MCF 10A (cell line): ENCODE results near the gene SLC9A8. TPM values are rescaled to one million over a fixed set of nuclear protein-coding genes. Genes with fewer than 3 reads are reported as not detected.

Experiments used
- BruUV-seq: library from RNA; stranded (reverse); fragments of 400-500 nt; replicated peaks from 2 replicates; lab custom pipeline; 2021; lab: Mats Ljungman, UMichigan
- CTCF ChIA-PET: fragments of 300-600 bp; sonication (Branson Sonifier 250); formaldehyde crosslinking; extraction: SDS; loops from one replicate; lab custom pipeline; 2021; ENCODE audit warnings: antibody characterized with exemption, inconsistent platforms; lab: Yijun Ruan, JAX
- POLR2A ChIA-PET: fragments of 300-600, 350-650 bp; sonication (Branson Sonifier 250); formaldehyde crosslinking; extraction: SDS; loops from one replicate; lab custom pipeline; 2020; ENCODE audit warnings: antibody characterized with exemption, inconsistent platforms; lab: Yijun Ruan, JAX
- DNase-seq: peaks from one replicate; pipeline ENCODE4 v3.0.0-alpha.2; 2018; ENCODE audit not compliant: unreplicated experiment
- H3K27ac Mint-ChIP-seq: one replicate; pipeline ENCODE4 v1.8.0; 2022; ENCODE audit warnings: mild to moderate bottlenecking, low read depth, mixed read lengths; ENCODE audit not compliant: unreplicated experiment
- H3K27me3 Mint-ChIP-seq: one replicate; pipeline ENCODE4 v1.8.0; 2022; ENCODE audit warnings: mixed read lengths; ENCODE audit not compliant: insufficient read depth, unreplicated experiment
- H3K36me3 Mint-ChIP-seq: one replicate; pipeline ENCODE4 v1.8.0; 2022; ENCODE audit warnings: mild to moderate bottlenecking, moderate library complexity, mixed read lengths; ENCODE audit not compliant: insufficient read depth, unreplicated experiment
- H3K4me1 Mint-ChIP-seq: one replicate; pipeline ENCODE4 v1.8.0; 2022; ENCODE audit warnings: mixed read lengths; ENCODE audit not compliant: insufficient read depth, unreplicated experiment
- H3K4me3 Mint-ChIP-seq: one replicate; pipeline ENCODE4 v1.8.0; 2022; ENCODE audit warnings: mild to moderate bottlenecking, moderate library complexity, mixed read lengths; ENCODE audit not compliant: unreplicated experiment
- H3K9me3 Mint-ChIP-seq: one replicate; pipeline ENCODE4 v1.8.0; 2022; ENCODE audit warnings: mixed read lengths; ENCODE audit not compliant: unreplicated experiment
- intact Hi-C: fragments of 100-400 bp; cut with micrococcal nuclease; formaldehyde crosslinking; loops from 2 replicates; pipeline ENCODE4 v1.14.1; 2022
- total RNA-seq: library from RNA; stranded (reverse); gene quantifications from 2 replicates; pipeline ENCODE4 v1.2.3, GENCODE V29; 2022
- TF ChIP-seq, protein P1 (sequence below): fragments of 200-600 bp; IDR thresholded peaks from one replicate; pipeline ENCODE4 v1.8.0; 2022; ENCODE audit warnings: antibody characterized with exemption, mild to moderate bottlenecking; ENCODE audit not compliant: unreplicated experiment

The SLC9A8 gene
- total RNA-seq, 1 experiment from 2014 or later: 14.6 TPM

DNA sequence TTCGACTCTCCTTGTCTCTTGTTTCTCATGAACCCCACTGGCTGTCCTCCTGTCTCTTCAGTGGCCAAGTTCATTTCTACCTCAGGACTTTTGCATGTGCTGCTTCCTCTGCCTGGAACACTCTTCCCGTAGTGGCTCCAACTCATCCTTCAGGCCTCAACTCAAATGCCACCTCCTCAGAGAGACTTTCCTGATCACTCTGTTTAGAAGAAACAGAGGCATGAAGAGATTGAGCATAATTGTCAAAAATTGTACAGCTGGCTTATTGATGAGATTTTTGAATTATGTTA, 17.5 kb upstream of the SLC9A8 start:
- Mint-ChIP-seq H3K27me3 (no peaks in the 10 kb centered on the region), H3K9me3 (no peaks in the 10 kb centered on the region), H3K4me1 (peaks cover 16% of the 10 kb centered on the region), H3K36me3 (peaks cover 4% of the 10 kb centered on the region), H3K27ac (peak overlapping the region; percentile 33), H3K4me3 (no peak overlapping the region)
- TF ChIP-seq, protein P1, sequence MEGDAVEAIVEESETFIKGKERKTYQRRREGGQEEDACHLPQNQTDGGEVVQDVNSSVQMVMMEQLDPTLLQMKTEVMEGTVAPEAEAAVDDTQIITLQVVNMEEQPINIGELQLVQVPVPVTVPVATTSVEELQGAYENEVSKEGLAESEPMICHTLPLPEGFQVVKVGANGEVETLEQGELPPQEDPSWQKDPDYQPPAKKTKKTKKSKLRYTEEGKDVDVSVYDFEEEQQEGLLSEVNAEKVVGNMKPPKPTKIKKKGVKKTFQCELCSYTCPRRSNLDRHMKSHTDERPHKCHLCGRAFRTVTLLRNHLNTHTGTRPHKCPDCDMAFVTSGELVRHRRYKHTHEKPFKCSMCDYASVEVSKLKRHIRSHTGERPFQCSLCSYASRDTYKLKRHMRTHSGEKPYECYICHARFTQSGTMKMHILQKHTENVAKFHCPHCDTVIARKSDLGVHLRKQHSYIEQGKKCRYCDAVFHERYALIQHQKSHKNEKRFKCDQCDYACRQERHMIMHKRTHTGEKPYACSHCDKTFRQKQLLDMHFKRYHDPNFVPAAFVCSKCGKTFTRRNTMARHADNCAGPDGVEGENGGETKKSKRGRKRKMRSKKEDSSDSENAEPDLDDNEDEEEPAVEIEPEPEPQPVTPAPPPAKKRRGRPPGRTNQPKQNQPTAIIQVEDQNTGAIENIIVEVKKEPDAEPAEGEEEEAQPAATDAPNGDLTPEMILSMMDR: no peak
- CTCF ChIA-PET: interaction anchor here (0.7 to 1.4 kb wide), 4 partner anchors 9 to 187 kb away, joined by 3 to 5 read pairs (median 4); no protein-coding TSS in a partner anchor
- POLR2A ChIA-PET: interaction anchor here (0.6 to 1.4 kb wide), 5 partner anchors 19 to 104 kb away, joined by 3 to 4 read pairs (median 4); no protein-coding TSS in a partner anchor
- BruUV-seq: no TSS peak
- intact Hi-C loops: no loop called here
- no peak for DNase-seq

DNA sequence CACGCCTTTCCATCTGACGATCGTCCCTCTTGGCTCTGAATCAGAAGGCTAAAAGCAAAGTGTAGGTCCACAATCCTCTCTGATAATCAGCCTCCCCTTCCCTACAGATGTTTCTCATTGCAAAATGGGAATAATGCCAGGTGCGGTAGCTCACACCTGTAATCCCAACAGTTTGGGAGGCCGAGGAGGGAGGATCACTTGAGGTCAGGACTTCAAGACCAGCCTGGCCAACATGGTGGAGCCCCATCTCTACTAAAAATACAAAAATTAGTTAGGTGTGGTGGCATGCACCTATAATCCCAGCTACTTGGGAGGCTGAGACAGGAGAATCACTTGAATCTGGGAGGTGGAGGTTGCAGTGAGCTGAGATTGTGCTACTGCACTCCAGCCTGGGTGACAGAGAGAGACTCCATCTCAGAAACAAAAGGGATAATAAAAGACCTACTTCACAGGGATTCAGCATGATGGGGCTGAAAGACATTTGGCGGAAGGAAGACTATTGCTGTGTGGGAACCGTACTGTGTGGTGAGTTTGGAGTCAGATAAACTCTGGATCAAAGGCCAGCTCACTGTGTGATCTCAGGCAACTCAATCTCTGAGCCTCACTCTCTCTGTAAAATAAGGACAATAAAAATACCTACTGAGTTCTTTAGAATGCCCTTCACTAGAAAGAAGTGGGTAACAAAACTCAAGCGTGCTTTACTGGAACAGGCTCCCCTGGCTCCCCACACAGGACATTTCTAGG, 15.9 kb upstream of the SLC9A8 start:
- Mint-ChIP-seq H3K4me1 (peaks cover 16% of the 10 kb centered on the region), H3K9me3 (no peaks in the 10 kb centered on the region), H3K27me3 (no peaks in the 10 kb centered on the region), H3K4me3 (no peak overlapping the region), H3K36me3 (peaks cover 4% of the 10 kb centered on the region), H3K27ac (no peak overlapping the region)
- DNase-seq: no peak
- POLR2A ChIA-PET: no interaction called here
- intact Hi-C loops: no loop called here
- CTCF ChIA-PET: no interaction called here
- BruUV-seq: no TSS peak
- TF ChIP-seq, protein P1: no peak

DNA sequence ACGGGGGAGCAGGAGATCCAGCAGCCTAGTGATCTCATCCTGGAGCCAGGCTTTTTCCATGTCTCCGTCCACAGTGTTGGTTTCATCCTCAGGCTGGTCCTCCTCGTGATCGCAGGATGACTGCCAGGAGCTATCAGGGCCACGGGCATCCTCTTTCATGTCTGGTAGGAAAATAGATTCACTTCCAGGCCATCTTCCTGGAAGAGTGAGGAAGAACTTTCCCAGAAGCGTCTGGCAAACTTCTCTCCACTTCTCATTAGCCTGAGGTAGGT, 15.3 kb upstream of the SLC9A8 start:
- H3K4me3 Mint-ChIP-seq: no peak overlapping the region
- no peak overlapping the region for H3K27ac Mint-ChIP-seq
- BruUV-seq: no TSS peak
- POLR2A ChIA-PET: no interaction called here
- no peak for DNase-seq
- CTCF ChIA-PET: no interaction called here
- TF ChIP-seq, protein P1: no peak
- no peaks in the 10 kb centered on the region for H3K27me3 Mint-ChIP-seq
- intact Hi-C loops: no loop called here
- H3K36me3 Mint-ChIP-seq: peaks cover 4% of the 10 kb centered on the region
- no peaks in the 10 kb centered on the region for H3K9me3 Mint-ChIP-seq
- H3K4me1 Mint-ChIP-seq: peaks cover 16% of the 10 kb centered on the region

DNA sequence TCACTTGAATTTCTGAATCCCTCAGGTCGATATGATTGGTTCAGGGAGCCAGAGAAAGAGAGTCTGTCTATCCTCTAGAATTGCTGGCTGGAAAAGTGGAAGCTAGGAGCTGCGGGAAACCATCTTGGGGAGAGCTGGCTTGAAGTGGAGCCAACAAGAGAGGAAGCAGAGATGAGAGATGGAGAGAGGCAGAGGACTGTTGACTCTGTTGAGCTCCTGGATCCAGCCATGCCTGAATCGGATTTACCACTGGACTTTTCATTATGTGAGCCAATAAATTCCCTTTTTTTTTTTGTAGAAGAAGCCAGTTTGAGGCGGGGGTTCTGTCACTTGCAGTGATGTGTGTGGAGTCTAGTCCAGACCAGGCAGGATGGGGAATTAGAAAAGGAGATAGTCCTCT, 13.9 kb upstream of the SLC9A8 start:
- TF ChIP-seq, protein P1: no peak
- CTCF ChIA-PET: interaction anchor here (0.5 to 1.2 kb wide), 4 partner anchors 8 to 189 kb away, joined by 3 to 4 read pairs (median 3); no protein-coding TSS in a partner anchor
- Mint-ChIP-seq H3K27ac (no peak overlapping the region), H3K36me3 (peaks cover 4% of the 10 kb centered on the region), H3K4me3 (no peak overlapping the region), H3K4me1 (peaks cover 16% of the 10 kb centered on the region), H3K9me3 (no peaks in the 10 kb centered on the region), H3K27me3 (no peaks in the 10 kb centered on the region)
- no peak for DNase-seq
- BruUV-seq: no TSS peak
- intact Hi-C loops: no loop called here
- POLR2A ChIA-PET: interaction anchor here (1.1 to 1.7 kb wide), 4 partner anchors 11 to 27 kb away, joined by 3 to 10 read pairs (median 4); partner anchors contain the start of gene SLC9A8
